ENCODE results near the gene CREG2. TPM values are rescaled to one million over a fixed set of nuclear protein-coding genes. Genes with fewer than 3 reads are reported as not detected.

CREG2 gene
- polyA plus RNA-seq, 3 donors from 2014 or later = not detected

DNA sequence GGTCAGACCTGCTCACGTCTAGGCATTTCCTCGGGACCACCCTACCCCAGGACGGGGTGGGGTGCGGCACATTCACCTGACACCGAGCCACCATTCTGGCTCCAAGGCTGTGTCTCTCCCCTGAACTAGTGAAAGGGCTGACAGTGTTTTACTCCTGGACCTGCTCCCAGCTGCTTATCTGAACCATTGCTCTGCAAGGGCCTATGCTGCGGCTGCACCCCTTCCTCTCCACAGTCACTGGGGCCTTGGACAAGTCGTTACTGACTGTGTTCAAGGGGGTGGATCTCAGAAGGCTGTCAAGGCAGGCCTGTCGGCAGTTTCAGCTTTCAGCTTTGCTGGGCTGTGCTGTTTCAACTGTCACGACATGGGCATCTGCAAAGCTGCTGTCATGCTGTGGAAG is 11.7 kb downstream of the CREG2 start:
- Mint-ChIP-seq H3K36me3 (no peaks in the 10 kb centered on the region), H3K27ac (no peak overlapping the region), H3K27me3 (ENCODE audit: low read depth in 3 of 3) (peaks cover 0 to 9% (median 0%) of the 10 kb centered on the region in 3 donors), H3K9me3 (peaks cover 0 to 4% (median under 1%) of the 10 kb centered on the region in 6 donors), H3K4me1 (no peaks in the 10 kb centered on the region), H3K4me3 (no peak overlapping the region)
- no peak for DNase-seq

DNA sequence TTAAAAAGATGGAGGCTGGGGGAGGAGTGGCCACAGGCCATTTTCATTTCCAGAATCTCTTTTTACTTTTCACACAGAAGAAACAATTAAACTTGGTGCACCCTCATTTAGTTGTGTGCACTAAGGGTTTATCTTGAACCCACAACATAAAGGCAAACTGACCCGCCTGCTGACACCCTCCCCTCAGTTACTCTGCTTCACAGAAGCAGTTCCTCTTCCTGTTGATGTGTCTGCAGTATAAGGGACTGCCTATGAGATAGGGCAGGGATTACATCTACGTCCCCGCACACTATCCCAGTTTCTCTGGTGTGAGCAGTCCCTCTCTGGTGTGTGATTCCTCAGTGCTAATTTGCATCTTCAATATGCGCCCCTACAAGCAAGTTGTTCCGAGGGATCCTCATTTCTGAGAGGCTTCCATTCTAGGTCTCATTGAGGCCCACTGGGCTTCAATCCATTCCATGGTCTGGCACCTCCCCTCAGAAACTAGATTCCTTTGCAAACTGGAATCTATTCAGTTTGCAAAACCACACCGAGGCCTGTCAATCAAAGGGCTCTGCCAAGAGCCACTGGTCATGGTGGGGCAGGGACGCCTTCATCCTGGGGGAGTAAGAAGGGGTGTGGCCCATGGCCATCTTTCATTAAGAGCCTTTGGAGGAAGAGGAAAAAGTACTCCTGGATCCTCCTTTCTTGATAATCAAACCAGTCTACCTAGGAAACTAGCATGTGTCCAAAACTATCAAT is 12.3 kb downstream of the CREG2 start:
- DNase-seq = no peak
- Mint-ChIP-seq H3K4me1 (no peaks in the 10 kb centered on the region), H3K27ac (no peak overlapping the region), H3K36me3 (no peaks in the 10 kb centered on the region), H3K4me3 (no peak overlapping the region), H3K9me3 (peaks cover 0 to 4% (median under 1%) of the 10 kb centered on the region in 6 donors), H3K27me3 (ENCODE audit: low read depth in 3 of 3) (peaks cover 0 to 5% (median 0%) of the 10 kb centered on the region in 3 donors)

DNA sequence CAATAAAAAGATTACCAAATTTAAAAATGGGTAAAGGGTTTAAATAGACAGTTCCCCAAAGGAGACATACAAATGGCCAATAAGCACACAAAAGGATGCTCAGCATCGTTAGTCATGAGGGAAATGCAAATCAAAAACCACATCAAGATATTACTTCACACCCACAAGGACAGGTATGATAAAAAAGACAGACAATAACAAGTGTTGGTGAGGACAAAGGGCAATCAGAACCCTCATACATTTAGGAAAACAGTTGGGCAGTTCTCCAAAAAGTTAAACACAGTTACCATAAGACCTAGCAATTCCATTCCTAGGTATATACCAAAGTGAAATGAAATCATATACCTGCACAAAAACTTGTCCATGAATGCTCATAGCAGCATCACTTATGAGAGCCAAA is 14.5 kb downstream of the CREG2 start:
- H3K9me3 Mint-ChIP-seq = peaks cover 0 to 4% (median under 1%) of the 10 kb centered on the region in 6 donors
- no peaks in the 10 kb centered on the region for H3K4me1 Mint-ChIP-seq
- no peaks in the 10 kb centered on the region for H3K36me3 Mint-ChIP-seq
- no peak overlapping the region for H3K27ac Mint-ChIP-seq
- H3K4me3 Mint-ChIP-seq = no peak overlapping the region
- peaks cover 2 to 5% (median 2%) of the 10 kb centered on the region in 3 donors for H3K27me3 Mint-ChIP-seq (ENCODE audit: low read depth in 3 of 3)
- DNase-seq = no peak

DNA sequence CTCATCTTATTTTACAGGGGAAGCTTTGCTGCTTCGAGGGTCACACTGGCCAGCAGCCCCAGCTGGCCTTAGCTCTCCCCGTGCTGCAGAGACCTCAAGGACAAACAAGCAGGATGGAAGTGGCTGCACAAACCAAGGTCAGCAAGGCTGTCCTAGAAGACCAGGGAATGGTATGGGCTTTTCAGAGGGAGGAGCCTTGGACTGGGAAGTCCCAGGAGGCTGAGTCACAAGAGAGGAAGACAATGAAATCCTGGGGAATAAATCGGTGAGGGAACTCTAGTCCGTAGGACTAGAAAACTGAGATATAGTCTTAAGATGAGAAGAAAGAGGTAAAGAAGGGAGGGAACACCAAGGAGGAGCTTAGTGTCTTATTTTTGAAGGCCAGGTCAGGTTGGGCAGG is 15.7 kb downstream of the CREG2 start:
- Mint-ChIP-seq H3K36me3 (no peaks in the 10 kb centered on the region), H3K4me1 (no peaks in the 10 kb centered on the region), H3K27me3 (ENCODE audit: low read depth in 3 of 3) (peaks cover 2 to 5% (median 5%) of the 10 kb centered on the region in 3 donors), H3K9me3 (peaks cover 0 to 4% (median under 1%) of the 10 kb centered on the region in 6 donors), H3K4me3 (no peak overlapping the region), H3K27ac (no peak overlapping the region)
- DNase-seq = no peak

DNA sequence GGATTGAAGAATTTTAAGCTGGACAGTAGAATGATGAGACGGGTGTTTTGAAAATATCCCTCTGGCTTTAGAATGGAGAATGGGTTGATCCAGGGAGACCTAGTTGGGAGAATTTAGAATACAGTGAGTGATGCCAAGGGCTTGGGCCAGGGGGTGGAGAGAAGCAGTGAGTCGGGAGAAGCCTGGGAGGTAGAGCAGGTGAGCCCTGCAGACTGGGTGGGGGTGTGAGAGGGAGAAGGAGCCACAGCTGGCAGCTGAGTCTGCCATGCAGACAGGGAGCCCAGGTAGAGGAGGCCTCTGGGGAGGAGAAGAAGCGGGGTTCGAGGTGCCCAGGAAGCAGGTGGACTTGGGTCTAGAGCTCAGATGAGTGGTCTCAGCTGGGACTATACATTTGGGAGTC is 18.2 kb downstream of the CREG2 start:
- Mint-ChIP-seq H3K36me3 (no peaks in the 10 kb centered on the region), H3K4me1 (no peaks in the 10 kb centered on the region), H3K27ac (no peak overlapping the region), H3K9me3 (peaks cover 0 to 4% (median under 1%) of the 10 kb centered on the region in 6 donors), H3K4me3 (no peak overlapping the region), H3K27me3 (ENCODE audit: low read depth in 3 of 3) (peaks cover 2 to 11% (median 3%) of the 10 kb centered on the region in 3 donors)
- DNase-seq = no peak

DNA sequence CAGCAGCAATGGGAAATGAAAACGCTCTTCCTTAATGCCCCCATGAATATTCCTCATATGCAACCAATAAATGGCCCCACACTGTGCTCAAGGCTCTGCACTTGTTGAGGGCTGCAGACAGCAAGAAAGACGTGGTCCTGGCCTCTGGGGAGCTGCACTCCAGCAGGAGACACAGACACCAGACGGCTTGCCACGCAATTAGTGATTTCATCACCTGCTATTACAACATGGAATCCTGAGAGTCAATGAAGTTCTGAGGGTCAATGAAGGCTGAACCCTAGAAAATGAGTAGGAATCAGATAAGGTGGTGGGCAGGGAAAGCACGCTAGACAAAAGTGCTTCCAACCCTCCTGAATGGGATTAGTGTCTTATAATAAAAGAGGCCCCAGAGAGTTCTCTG is 18.9 kb downstream of the CREG2 start:
- H3K27me3 Mint-ChIP-seq (ENCODE audit: low read depth in 3 of 3) = peaks cover 2 to 11% (median 3%) of the 10 kb centered on the region in 3 donors
- H3K36me3 Mint-ChIP-seq = no peaks in the 10 kb centered on the region
- H3K27ac Mint-ChIP-seq = no peak overlapping the region
- H3K4me3 Mint-ChIP-seq = no peak overlapping the region
- DNase-seq = no peak
- no peaks in the 10 kb centered on the region for H3K4me1 Mint-ChIP-seq
- H3K9me3 Mint-ChIP-seq = peaks cover 0 to 4% (median under 1%) of the 10 kb centered on the region in 6 donors

DNA sequence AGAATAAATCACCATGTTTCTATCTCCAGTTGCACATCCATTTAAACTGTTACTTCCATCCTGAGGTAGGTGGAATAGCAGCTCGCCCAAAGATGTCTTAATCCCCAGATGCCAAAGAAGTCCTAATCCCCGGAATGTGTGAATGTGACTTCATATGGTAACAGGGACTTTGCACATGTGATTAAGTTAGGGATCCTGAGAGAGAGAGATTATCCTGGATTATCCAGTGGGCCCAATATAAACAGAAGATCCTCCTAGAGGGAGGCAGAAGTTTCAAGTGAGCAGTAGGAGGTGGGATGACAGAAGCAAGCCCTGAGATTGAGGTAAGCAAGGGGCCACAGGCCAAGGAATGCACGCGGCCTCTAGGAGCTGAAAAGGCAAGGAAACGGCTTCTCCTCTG is 19.8 kb downstream of the CREG2 start:
- Mint-ChIP-seq H3K27me3 (ENCODE audit: low read depth in 3 of 3) (peaks cover 2 to 11% (median 3%) of the 10 kb centered on the region in 3 donors), H3K27ac (no peak overlapping the region), H3K4me1 (peaks cover under 1% of the 10 kb centered on the region in 2 donors), H3K4me3 (no peak overlapping the region), H3K36me3 (no peaks in the 10 kb centered on the region), H3K9me3 (peaks cover 0 to under 1% (median 0%) of the 10 kb centered on the region in 6 donors)
- DNase-seq = no peak

DNA sequence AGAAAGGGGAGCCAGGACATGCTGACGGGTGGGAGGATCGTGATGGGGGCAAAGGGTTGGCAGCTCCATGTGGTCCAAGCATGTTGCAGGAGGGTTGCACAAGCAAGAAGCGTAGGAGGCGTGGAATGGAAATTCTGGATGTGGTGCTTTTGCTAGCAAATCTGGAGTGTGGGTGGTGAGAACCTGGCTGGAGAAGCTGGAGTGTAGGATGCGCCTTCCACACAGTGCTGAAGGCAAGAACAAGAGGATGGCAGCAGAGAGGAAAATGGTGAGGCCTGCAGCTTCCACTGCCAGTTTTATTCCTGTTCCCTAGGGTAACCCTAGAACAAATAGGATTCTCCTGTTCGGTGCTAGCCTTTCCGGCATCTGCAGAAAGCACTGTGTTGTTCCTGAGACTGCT is 22.4 kb downstream of the CREG2 start:
- DNase-seq = no peak
- Mint-ChIP-seq H3K4me3 (no peak overlapping the region), H3K9me3 (no peaks in the 10 kb centered on the region), H3K27me3 (ENCODE audit: low read depth in 3 of 3) (peaks cover 0 to 11% (median 2%) of the 10 kb centered on the region in 3 donors), H3K27ac (peak overlapping the region in 1 of 6 donors; percentile 20), H3K36me3 (no peaks in the 10 kb centered on the region), H3K4me1 (peaks cover 17% of the 10 kb centered on the region in 2 donors)

DNA sequence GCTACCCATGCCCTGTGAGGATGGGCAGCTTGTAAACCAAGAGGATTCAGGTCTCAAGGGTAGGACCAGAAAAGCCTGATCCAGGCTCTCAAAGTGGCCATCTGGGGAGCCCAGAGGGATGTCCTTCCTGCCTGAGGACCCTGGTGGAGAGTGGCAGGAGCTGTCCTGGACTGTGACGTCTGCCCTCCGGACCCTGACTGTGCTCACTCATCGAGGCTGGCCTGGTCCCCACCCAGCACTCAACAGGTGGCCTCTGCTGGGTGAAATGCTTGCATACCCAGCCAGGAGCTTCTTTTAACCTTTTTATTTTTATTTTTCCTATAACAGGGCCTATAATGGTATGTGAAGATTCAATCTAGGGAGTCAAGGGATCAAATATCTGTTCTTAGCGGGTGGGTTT is 24.5 kb downstream of the CREG2 start:
- no peaks in the 10 kb centered on the region for H3K36me3 Mint-ChIP-seq
- H3K27ac Mint-ChIP-seq = peak overlapping the region in 3 of 6 donors; percentile 23 to 84 (median 74)
- no peaks in the 10 kb centered on the region for H3K9me3 Mint-ChIP-seq
- peaks cover 17% of the 10 kb centered on the region in 2 donors for H3K4me1 Mint-ChIP-seq
- peaks cover 0 to 10% (median 0%) of the 10 kb centered on the region in 3 donors for H3K27me3 Mint-ChIP-seq (ENCODE audit: low read depth in 3 of 3)
- DNase-seq = no peak
- H3K4me3 Mint-ChIP-seq = no peak overlapping the region

DNA sequence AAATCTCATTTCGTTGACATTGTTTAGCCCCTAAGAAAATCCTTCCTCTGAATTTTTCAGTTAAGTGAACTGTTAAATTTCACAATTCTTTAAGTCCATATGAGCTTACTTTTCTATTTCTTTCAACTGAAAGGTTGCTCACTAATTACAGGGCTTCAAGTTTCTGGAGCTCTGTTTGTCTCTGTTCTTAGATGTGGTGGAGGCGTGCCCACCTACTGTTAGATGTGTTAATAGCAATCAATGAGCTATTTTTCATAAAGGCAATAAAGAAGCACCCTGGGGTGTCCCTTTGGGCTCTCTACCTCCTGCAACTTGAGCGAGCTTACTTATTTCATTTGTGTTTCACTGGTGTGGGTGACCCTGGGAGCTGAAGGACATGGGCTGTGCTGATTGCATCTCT is 25.0 kb downstream of the CREG2 start:
- Mint-ChIP-seq H3K27me3 (ENCODE audit: low read depth in 3 of 3) (peaks cover 0 to 10% (median 0%) of the 10 kb centered on the region in 3 donors), H3K4me1 (peaks cover 17% of the 10 kb centered on the region in 2 donors), H3K36me3 (no peaks in the 10 kb centered on the region), H3K4me3 (peak overlapping the region in 1 of 5 donors; percentile 69), H3K9me3 (no peaks in the 10 kb centered on the region), H3K27ac (peak overlapping the region in 3 of 6 donors; percentile 38 to 84 (median 74))
- no peak for DNase-seq

DNA sequence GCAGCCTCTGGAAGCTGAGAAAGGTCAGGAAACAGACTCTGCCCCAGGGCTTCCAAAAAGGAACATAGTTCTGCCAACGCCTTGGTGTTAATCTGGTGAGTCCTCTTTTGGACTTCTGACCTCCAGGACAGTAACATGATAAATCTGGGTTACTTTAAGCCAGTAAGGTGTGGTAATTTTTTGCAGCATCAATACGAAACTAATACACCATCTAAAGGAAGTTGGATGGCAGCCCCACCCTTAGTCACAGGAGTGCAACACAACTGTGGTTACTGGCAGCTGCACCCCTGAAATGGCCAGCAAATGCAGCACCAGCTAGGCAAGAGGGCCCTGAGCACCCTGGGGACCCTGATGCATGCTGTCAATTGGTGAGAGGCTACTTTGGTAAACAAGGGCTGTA is 25.8 kb downstream of the CREG2 start:
- peak in 1 of 3 donors; percentile 8 for DNase-seq
- H3K4me3 Mint-ChIP-seq = peak overlapping the region in 4 of 5 donors; percentile 3 to 69 (median 20)
- peaks cover 17% of the 10 kb centered on the region in 2 donors for H3K4me1 Mint-ChIP-seq
- peak overlapping the region in 1 of 6 donors; percentile 33 for H3K27ac Mint-ChIP-seq
- no peaks in the 10 kb centered on the region for H3K36me3 Mint-ChIP-seq
- H3K27me3 Mint-ChIP-seq (ENCODE audit: low read depth in 3 of 3) = peaks cover 0 to 6% (median 0%) of the 10 kb centered on the region in 3 donors
- H3K9me3 Mint-ChIP-seq = no peaks in the 10 kb centered on the region

DNA sequence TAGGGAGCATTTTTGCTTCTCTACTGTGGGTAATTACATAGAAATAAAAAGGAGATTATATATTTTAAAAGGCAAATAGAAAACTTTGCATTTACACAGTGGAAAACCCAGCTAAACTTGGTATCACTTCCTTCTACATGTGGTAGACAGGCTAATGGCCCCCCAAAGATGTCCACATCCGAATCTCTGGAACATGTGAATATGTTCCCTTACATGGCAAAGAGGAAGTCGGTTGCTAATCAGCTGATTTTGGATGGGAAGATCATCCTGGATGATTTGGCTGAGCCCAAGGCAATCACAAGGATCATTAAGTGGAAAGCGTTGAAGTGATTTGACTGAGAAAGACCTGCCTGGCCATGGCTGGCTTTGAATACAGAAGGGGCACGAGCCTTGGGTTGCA is 26.2 kb downstream of the CREG2 start:
- Mint-ChIP-seq H3K36me3 (no peaks in the 10 kb centered on the region), H3K4me1 (peaks cover 17% of the 10 kb centered on the region in 2 donors), H3K4me3 (peak overlapping the region in 3 of 5 donors; percentile 3 to 69 (median 8)), H3K27ac (peak overlapping the region in 2 of 6 donors; percentile 10 to 33), H3K27me3 (ENCODE audit: low read depth in 3 of 3) (peaks cover 0 to 4% (median 0%) of the 10 kb centered on the region in 3 donors), H3K9me3 (no peaks in the 10 kb centered on the region)
- no peak for DNase-seq

DNA sequence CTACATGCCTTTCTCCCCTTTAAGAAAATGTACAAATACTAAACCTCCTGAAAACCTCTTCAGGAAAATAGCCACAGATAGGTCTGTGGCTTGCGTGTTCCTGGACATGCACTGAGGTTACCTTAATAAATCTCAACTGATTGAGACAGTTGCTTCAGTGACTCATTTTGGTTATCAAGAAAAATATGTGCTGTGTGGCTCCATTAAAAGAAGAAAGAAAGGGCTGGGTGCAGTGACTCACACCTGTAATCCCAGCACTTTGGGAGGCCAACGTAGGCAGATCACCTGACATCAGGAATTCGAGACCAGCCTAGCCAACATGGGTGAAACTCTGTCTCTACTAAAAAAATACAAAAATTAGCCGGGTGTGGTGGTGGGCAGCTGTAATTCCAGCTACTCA is 27.1 kb downstream of the CREG2 start:
- no peak overlapping the region for H3K27ac Mint-ChIP-seq
- peaks cover 0 to 3% (median 0%) of the 10 kb centered on the region in 3 donors for H3K27me3 Mint-ChIP-seq (ENCODE audit: low read depth in 3 of 3)
- H3K9me3 Mint-ChIP-seq = no peaks in the 10 kb centered on the region
- no peak overlapping the region for H3K4me3 Mint-ChIP-seq
- DNase-seq = no peak
- H3K4me1 Mint-ChIP-seq = peaks cover 17% of the 10 kb centered on the region in 2 donors
- H3K36me3 Mint-ChIP-seq = no peaks in the 10 kb centered on the region

DNA sequence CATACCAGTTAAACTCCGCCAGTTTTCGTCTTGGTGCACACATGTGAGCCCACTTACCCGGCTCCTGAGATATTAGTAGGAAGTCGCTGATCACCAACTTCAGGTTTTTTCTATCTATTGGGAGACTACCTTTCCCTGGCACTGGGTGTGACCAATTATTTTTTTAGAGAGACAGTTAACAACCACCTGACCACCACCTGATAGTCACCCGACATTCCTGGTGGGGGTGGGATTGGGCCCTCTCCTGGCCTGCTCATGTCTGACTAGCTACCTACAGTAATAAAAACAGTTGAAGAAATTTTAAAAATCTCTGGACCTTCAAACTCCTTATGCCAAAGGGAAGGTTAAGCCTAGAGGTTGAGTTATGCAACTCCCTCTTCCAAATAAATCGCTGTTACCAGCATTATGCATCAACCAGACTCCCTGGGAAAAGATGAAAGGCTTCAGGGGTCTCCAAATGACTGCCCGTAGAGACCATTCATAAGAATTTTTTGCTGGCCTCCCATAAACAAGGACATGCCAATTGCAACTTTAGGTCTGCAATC is 27.8 kb downstream of the CREG2 start:
- no peak overlapping the region for H3K4me3 Mint-ChIP-seq

More for the DNA sequence above, 27.8 kb downstream of the CREG2 start:
- no peak overlapping the region for H3K27ac Mint-ChIP-seq
- no peaks in the 10 kb centered on the region for H3K36me3 Mint-ChIP-seq
- H3K27me3 Mint-ChIP-seq (ENCODE audit: low read depth in 3 of 3) = no peaks in the 10 kb centered on the region
- DNase-seq = no peak
- H3K4me1 Mint-ChIP-seq = peaks cover 17% of the 10 kb centered on the region in 2 donors
- no peaks in the 10 kb centered on the region for H3K9me3 Mint-ChIP-seq

All from immature natural killer cell (primary cell).